ENCODE measurements around the gene AP1S1. TPM values are rescaled to one million over a fixed set of nuclear protein-coding genes. Genes with fewer than 3 reads are reported as not detected.

The AP1S1 gene
- total RNA-seq, 1 donor from 2014 or later, result 19.2 TPM

- Mint-ChIP-seq H3K27ac (peak overlapping the region; percentile 50), H3K4me1 (peaks cover 54% of the 10 kb centered on the region), H3K4me3 (peak overlapping the region; percentile 82), H3K36me3 (ENCODE audit: low read depth) (peaks cover 1% of the 10 kb centered on the region), H3K27me3 (peaks cover 49% of the 10 kb centered on the region), H3K9me3 (no peaks in the 10 kb centered on the region)
- intact Hi-C loops (cut with micrococcal nuclease), result loop anchor here (1.0 to 2.0 kb wide), 3 partner anchors 12 to 277 kb away; partner anchors contain the start of genes AP1S1, UFSP1 and ZNHIT1
- POLR2A ChIA-PET, result interaction anchor here (0.5 to 2.3 kb wide), 6 partner anchors 9 to 78 kb away, joined by 3 to 8 read pairs (median 4); partner anchors contain the start of genes FIS1, PLOD3 and ZNHIT1
- no peak for TF ChIP-seq CTCF (IDR thresholded peaks at IDR 0.05)
- ATAC-seq (ENCODE audit: low read depth) (no peak), DNase-seq (no peak)
- CTCF ChIA-PET, result interaction anchor here (1.1 to 1.5 kb wide), 2 partner anchors 22 kb away, joined by 3 to 11 read pairs; no protein-coding TSS in a partner anchor
Observed at GRCh38 chr7:101165958-101166647, 11.8 kb downstream of the AP1S1 start.

- ATAC-seq (ENCODE audit: low read depth) (no peak), DNase-seq (no peak)
- H3K36me3 Mint-ChIP-seq (ENCODE audit: low read depth), result peaks cover 1% of the 10 kb centered on the region
- H3K4me1 Mint-ChIP-seq, result peaks cover 58% of the 10 kb centered on the region
- ChIA-PET CTCF (interaction anchor here (1.1 kb wide), 1 partner anchor 22 kb away, joined by 3 read pairs; no protein-coding TSS in a partner anchor), POLR2A (interaction anchor here (0.7 to 1.2 kb wide), 2 partner anchors 77 to 79 kb away, joined by 3 read pairs; no protein-coding TSS in a partner anchor)
- no peak overlapping the region for H3K27ac Mint-ChIP-seq
- TF ChIP-seq CTCF (IDR thresholded peaks at IDR 0.05), result no peak
- no peak overlapping the region for H3K4me3 Mint-ChIP-seq
- no peaks in the 10 kb centered on the region for H3K9me3 Mint-ChIP-seq
- H3K27me3 Mint-ChIP-seq, result peaks cover 54% of the 10 kb centered on the region
- intact Hi-C loops (cut with micrococcal nuclease), result no loop called here
Observed at GRCh38 chr7:101166648-101166908, 12.3 kb downstream of the AP1S1 start.

GRCh38 chr7:101166909-101167644 lies 12.8 kb downstream of the AP1S1 start:
- CTCF ChIA-PET, result interaction anchor here (1.1 kb wide), 1 partner anchor 23 kb away, joined by 3 read pairs; no protein-coding TSS in a partner anchor
- intact Hi-C loops (cut with micrococcal nuclease), result no loop called here
- H3K4me1 Mint-ChIP-seq, result peaks cover 63% of the 10 kb centered on the region
- no peak overlapping the region for H3K4me3 Mint-ChIP-seq
- H3K36me3 Mint-ChIP-seq (ENCODE audit: low read depth), result peaks cover 1% of the 10 kb centered on the region
- H3K27ac Mint-ChIP-seq, result no peak overlapping the region
- TF ChIP-seq CTCF (IDR thresholded peaks at IDR 0.05), result no peak
- no peak for DNase-seq
- H3K9me3 Mint-ChIP-seq, result no peaks in the 10 kb centered on the region
- POLR2A ChIA-PET, result interaction anchor here (0.7 kb wide), 1 partner anchor 76 kb away, joined by 3 read pairs; no protein-coding TSS in a partner anchor
- H3K27me3 Mint-ChIP-seq, result peaks cover 58% of the 10 kb centered on the region
- no peak for ATAC-seq (ENCODE audit: low read depth)

GRCh38 chr7:101167645-101168411 lies 13.6 kb downstream of the AP1S1 start:
- peaks cover 1% of the 10 kb centered on the region for H3K36me3 Mint-ChIP-seq (ENCODE audit: low read depth)
- DNase-seq (no peak), ATAC-seq (ENCODE audit: low read depth) (no peak)
- H3K27me3 Mint-ChIP-seq, result peaks cover 60% of the 10 kb centered on the region
- no peak overlapping the region for H3K4me3 Mint-ChIP-seq
- intact Hi-C loops (cut with micrococcal nuclease), result no loop called here
- H3K27ac Mint-ChIP-seq, result no peak overlapping the region
- CTCF ChIA-PET, result interaction anchor here (0.9 to 1.1 kb wide), 2 partner anchors 23 to 24 kb away, joined by 3 read pairs; no protein-coding TSS in a partner anchor
- POLR2A ChIA-PET, result interaction anchor here (0.5 kb wide), 1 partner anchor 83 kb away, joined by 4 read pairs; no protein-coding TSS in a partner anchor
- no peak for TF ChIP-seq CTCF (IDR thresholded peaks at IDR 0.05)
- no peaks in the 10 kb centered on the region for H3K9me3 Mint-ChIP-seq
- peaks cover 62% of the 10 kb centered on the region for H3K4me1 Mint-ChIP-seq

Data from activated B cell treated with CpG ODN at 0.5 μM for 24 hours (primary cell).